GM18520 (cell line): Measurements from ENCODE around the gene MKI67.

Experiments used
- ATAC-seq: cut with Tn5 transposase; IDR thresholded peaks from one replicate; pipeline ENCODE4 v1.9.1; 2021; ENCODE audit not compliant: unreplicated experiment

MKI67 gene

GRCh38 chr10:128067691-128068397 lies 58.4 kb downstream of the MKI67 start:
- no peak for ATAC-seq

GRCh38 chr10:128066870-128067382 lies 59.3 kb downstream of the MKI67 start:
- no peak for ATAC-seq

DNA sequence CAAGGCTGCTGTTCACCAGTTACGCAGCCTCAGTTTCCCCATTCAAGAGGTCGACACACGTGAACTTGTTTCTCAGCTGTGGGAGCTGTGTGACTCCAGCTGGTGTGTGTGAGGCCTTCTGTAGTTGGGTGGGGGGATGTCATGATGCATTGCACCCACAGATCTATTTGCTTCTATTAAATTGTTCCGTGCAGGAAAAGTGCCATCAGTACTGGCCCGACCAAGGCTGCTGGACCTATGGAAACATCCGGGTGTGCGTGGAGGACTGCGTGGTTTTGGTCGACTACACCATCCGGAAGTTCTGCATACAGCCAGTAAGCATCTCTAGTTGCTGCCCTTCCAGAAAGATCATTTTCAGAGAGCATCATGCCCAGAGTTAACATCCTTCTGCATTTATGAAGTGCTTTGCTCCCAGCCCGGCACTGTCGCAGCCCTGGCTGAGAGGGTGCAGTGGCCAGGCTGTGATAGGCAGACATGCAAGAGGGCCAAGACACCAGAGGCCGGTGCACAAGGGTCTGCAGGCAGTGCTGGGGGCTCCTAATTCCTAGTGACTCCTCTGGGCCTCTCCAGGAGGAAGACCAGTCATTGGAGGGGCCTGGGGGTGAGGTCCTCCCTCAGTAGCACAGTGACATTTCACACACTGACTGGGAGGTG lies 60.2 kb downstream of the MKI67 start:
- ATAC-seq = no peak

DNA sequence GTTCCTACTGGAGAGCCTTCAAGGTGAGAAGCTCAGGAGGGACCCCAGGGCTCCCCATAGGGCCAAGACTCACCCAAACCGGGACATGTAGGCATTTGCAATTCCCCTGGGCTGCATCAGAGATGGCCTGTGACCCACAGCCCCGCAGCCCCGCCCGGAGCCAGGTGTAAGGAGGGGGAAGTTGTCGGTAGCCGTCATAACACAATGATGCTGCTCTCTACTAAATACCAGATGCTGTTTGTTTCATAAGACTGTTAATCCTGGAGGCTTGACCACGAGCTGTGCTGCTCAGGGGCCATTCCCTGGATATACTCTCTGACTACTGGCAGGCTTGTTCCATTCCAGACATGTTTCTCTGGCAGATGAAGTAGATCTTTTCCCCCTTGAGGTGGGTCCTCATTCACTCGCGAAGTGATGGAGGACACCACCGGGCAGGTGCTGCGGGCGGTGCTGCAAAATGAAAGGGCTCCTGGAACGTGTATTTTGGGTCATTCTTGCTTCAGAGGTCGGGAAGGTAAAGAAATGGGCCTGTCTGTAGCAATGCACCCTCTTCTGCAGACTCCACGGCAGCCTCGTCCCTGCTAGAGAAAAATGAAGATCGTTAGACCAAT lies 61.1 kb downstream of the MKI67 start:
- ATAC-seq = no peak

DNA sequence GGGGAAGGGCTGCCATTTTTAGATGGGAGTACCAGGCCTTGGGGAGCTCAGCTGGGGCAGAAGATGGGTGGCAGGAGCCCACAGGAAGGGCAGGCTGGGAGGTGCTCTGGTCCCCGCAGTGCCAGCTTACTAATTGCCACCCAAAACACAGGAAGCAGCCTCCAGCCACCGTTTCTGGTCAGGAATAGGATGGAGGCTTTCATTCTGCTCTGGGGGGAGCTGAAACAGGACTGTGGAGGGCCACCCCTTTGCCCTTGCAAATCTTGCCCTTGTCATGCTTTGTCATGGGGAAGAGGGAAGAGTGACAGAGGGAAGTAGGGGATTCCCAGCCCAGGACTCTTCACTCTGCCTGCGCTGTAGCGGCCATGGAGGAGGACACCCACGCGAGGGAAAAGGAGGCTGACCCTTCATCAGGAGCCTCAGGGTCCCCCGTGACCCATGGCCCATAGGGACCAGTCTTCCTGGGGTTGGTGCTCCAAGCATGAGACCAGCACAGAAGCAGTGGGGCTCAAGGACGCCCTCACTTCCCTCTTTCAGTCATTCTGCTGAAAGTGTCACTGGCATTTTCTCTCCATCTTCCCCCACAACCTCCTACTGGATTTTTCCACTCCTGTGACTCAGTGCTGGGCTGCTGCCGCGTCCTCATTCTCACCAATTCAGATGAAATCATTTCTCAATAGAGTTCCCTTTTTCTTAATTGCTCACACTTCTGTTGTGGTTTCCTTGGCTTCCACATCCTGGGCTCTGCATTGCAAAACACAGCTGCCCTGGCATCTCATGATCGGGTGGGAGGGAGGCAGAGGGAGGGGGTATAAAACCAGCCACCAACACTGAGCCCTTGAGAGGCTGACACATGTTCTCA lies 61.9 kb downstream of the MKI67 start:
- peak; percentile 41 for ATAC-seq

DNA sequence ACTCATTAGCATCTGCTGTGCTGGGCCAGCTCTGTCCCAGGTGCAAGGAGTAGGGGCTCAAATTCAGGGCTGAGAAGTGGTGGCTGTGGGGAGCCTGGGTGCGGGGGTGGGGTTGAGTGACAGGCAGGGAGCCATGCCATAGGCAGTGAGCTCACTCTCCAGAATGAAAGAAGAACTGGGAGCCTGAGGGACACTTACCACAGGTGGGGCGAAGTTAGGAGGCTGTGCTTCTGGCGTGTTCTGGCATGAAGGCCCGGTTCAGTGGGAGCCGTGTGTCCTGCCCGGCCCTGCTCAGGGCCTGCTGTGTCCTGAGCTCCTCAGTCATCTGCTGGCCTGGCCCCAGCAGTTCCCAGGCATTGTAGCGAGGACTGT lies 62.5 kb downstream of the MKI67 start:
- ATAC-seq = no peak

DNA sequence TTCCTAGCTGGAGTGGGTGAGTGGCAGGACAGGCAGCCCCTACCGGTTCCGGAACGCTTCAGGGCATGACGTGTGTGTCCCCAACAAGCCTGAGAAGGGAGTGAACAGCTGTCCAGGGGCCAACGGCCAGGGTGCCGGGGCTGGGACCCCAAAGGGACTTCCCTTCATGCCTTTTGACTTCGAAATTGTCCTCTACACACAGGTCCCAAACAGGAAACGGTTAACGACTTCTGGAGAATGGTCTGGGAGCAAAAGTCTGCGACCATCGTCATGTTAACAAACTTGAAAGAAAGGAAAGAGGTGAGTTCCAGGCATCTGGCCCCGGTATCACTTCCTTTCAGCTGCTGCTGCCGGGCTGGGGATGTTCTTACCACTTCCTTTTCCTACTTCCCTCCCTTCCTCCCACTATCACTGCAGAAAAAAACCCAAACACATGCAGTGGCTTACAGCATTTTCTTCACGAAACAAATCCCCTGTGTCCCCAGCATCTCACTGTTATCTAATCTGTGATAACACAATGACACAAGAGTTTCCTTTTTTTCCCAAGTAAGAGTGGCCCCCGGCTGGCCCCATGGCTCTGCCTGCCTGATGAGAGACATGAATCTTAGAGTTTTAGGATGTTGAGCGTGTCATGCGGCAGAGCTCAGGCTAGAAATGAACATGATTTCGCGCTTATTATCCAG lies 63.2 kb downstream of the MKI67 start:
- no peak for ATAC-seq

DNA sequence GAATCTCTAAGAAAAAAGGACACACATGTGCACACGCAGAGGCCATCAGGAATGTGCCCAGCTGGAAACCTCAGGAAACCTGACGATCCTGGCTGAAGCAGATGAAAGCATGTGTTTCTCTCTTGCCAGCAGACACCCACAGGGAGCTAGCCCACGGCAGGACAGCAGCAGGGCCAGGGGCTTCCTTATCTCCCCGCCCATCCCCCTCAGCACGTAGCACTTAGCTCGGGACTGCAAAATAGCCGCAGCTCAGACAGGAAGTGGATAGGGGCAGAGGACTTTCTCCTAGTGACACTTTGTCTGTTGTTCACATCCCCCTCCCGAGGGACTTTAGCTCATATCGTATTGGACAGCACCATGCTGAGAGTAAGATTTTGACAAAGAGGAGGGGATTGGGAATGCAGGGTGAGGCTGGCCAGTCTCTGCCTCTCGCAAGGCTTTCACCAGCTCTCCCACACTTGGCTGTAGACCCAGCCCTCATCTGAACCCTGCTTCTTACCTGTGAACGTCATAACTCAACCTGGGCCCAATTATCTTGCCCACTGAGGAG lies 63.8 kb downstream of the MKI67 start:
- no peak for ATAC-seq

DNA sequence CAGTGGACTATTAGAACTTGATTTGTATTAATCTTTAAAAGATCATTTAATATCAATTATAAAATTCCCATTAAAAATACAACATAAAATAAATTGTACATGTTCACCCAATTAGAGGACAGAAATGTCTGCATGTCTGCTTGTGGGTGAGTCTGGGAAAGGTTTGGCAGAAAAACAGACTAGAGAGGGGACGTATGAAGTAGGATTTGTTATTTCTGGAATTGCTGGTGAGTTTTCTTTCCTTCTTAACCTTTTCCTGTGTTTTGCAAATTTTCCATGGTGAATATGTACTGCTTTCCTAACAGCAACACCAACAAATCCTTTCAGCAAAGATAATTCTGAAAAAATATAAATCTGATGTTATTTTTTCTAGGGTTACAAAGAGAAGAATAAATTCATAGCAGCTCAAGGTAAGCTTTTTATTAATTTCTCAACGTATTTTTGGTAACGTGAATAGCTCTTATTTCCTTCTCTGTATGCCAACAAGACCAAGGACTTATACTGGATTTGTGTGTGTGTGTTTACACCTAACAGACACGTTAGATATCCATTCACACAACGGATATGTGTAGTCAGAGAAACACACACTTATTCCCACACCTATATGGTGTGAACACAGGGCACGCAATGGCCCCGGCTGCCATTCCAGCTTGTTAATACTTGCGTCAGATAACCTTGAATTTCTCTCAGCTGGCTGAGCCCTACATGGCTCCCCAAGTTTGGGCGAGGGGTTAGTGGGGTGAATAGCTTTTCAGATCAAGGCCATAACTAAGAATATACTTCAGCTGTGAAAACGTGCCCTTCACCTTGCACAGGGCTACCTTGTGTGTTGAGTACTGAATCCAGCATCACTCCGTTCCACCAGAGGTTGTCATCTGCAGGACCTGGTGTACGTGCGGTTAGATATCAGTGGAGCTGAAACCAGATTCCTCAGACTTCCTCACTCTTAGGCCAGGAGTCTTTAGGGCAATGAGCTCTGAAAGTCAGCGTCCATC lies 64.6 kb downstream of the MKI67 start:
- no peak for ATAC-seq

- no peak for ATAC-seq
Observed at GRCh38 chr10:128060341-128061250, 65.6 kb downstream of the MKI67 start.

DNA sequence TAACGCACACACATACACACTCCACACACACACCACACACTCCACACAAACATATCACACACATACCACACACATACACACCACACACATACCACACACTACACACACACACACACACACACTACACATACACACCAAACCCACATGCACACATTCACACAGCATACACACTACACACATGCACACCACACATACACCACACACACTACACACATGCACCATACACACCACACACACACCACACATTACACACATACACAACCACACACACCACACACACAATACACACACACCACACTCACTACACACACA lies 66.3 kb downstream of the MKI67 start:
- no peak for ATAC-seq

DNA sequence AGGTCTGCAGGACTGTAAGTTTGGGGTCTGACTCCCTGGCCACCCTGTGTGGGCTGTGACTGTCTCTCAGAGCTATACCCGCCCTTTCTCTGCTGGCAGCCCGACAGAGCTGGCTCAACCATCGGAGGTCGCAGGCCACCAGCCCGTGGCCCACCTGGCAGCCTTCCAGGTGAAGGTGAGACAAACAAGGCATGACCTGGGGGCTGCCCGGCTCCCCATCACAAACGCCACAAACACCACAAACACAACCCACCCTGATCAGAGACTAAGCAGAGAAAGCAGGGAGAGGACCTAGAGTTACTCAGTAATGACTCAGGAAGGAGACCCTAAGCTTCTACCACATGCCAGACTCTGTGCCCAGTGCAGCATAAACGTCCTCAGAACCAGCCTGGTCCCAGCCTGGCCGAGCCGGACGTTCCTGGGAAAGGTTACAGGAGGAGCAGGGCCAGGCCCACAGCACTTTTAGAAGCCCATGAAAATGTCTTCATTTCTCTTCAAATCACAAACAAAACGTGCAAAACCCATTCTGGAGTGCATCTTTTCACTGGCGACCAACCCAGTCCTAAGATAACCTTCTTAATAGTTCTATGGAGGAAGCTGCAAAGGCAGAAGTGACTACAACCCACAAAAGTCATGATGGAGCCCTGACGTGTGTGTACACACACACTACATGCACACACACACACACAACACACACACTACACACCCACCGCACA lies 66.8 kb downstream of the MKI67 start:
- ATAC-seq = no peak

- ATAC-seq = no peak
Observed at GRCh38 chr10:128058750-128059134, 67.5 kb downstream of the MKI67 start.

DNA sequence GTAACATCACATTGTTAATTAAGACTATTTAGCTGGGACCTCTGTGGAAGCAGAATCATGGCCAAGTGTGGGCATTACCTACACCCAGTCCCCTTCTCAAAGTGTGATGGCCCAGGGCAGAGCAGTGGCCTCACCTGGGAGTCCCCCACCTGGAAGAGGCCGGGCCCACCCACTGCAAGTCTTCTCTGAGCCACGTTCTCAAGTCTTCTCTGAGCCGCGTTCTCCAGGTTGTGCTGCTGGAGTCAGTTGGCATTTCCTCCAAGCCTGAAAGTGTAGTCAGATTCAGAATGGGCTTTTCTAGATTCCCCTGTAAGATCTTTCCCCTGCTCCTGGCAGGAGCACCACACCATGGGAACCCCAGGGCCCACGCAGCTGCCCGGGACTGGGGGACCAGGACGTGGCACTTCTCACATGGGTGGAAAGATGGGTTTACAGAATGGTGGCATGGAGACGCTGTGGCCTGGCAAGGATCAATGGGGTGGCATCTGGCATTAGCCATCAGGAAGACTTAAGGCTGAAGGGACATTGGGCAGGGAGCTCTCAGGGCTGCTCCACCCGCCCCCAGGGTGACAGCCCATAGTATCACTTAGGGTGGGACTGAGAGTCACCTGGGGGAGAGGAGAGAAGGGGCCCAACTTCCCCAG lies 68.0 kb downstream of the MKI67 start:
- ATAC-seq = no peak

- ATAC-seq = no peak
Observed at GRCh38 chr10:128056303-128057050, 69.7 kb downstream of the MKI67 start.

DNA sequence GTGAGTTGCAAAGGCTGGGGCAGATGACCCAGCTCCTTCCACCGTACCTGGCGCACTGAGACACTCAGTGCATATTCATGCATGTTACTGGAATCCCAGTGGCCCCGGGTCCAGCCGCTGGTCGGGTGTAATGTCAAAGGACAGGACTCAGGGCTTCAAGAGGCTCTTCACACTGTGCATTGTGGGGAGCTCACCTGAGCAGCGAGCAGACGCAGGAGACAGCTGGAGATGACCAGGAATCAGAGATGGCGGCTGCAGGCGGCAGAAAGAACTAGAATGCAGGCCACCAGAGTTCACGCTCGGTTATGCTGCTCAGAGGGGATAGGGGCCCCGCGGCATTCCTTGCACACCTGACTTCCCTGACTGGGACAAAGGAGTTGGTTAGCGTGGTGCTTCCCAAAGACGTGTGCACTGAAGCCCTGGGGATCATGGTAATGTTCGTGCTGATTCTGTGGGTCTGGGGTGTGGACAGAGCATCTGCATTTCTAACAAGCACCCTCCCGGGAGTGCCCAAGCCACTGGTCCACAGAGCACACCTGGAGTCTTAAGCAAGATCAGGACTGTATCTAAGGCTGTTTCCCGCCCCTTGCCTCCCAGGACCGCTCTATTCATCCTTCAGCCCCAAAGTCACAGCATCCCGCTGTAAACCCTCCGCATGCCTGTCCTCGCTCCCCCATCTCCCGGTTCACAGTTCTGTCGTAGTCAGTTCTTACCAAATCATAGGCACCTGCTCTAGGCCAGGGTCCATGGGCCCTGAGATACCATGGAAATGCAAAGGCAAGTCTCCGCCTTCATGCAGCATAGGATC lies 71.0 kb downstream of the MKI67 start:
- ATAC-seq = no peak
